Ovary (tissue), 3 donors: Measurements from ENCODE around the gene GNAI2.

Source experiments
- CTCF ChIP-seq, 3 donors: fragments of 450-650 bp in 2 of 3; fragments of 200-600 bp in 1 of 3; IDR thresholded peaks; one replicate each; pipeline versions ENCODE4 v1.5.1 to v1.8.0; 2016 to 2022; ENCODE audit warnings: antibody characterized with exemption in 3 of 3, mild to moderate bottlenecking in 1 of 3
- EP300 ChIP-seq: sonication (generic); formaldehyde crosslinking; IDR thresholded peaks from one replicate; pipeline ENCODE4 v1.6.1; 2017; ENCODE audit warnings: antibody characterized with exemption
- POLR2A ChIP-seq: fragments of 450-650 bp; IDR thresholded peaks from one replicate; pipeline ENCODE4 v1.6.1; 2017; ENCODE audit warnings: antibody characterized with exemption, mild to moderate bottlenecking, moderate library complexity
- donor health status: DM: no; HTN: no; CAD: no.

- TF ChIP-seq CTCF (IDR thresholded peaks at IDR 0.05) (no peak), EP300 (no peak), POLR2A (no peak)
Observed at GRCh38 chr3:50289130-50289529, 53.1 kb downstream of the GNAI2 start.
